NCI-H146 (cell line): ENCODE data around the gene CYGB.
A peak's percentile ranks its signal among the peaks of the same experiment; 100 is the strongest.
"Not testable (repeated sequence)": the region's sequence is repeated elsewhere in the genome, so short reads cannot be mapped to it uniquely, and the experiment has no call there.

Experiments used
- DNase-seq: peaks from one replicate; lab custom pipeline; 2025; lab: John Stamatoyannopoulos, UW

CYGB gene

DNA sequence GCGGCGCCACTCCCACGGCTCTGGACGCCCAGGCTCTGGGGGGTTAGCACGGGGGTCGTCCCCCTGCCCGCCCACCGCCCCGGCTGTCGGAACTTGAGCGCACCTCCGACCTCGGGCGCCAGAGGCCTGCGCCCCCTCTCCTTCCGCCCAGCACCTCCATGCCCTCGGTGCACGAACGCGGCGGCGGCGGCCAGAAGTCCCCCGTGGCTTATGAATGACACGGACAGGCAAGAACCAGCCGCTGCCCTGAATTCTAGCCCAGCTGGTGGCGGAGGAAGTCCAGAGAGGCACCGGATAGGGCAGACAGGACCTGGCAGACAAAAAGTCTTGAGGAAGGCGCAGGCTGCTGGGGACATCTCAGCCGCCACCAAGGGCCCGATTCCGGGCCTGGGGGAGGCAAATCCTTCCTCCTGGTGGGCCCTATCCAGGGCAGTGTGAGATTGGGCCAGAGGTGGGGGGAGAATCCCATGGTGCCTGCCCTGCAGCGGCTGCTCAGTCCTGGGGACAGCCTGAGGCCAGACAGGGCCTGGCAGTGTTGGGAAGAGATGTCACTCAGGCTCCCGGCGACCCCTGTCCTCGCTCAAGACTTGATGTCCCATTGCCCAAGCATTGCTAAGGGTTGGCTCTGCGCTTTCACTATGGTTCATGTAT, 897 bp upstream of the CYGB start:
- no peak for DNase-seq

DNA sequence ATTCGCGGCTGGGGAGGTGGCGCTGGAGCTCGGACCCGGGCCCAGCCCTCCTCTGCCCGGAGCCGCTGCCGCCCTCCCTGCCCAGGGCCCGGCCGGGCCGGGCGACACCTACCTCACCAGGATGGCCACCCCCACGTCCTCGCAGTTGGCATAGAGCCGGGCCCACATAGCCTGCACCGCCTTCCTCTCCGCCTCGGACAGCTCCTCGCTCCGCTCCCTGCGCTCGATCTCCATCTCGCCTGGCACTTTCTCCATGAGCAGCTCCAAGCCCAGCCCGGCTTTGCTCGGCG, 276 bp downstream of the CYGB start:
- DNase-seq = no peak

DNA sequence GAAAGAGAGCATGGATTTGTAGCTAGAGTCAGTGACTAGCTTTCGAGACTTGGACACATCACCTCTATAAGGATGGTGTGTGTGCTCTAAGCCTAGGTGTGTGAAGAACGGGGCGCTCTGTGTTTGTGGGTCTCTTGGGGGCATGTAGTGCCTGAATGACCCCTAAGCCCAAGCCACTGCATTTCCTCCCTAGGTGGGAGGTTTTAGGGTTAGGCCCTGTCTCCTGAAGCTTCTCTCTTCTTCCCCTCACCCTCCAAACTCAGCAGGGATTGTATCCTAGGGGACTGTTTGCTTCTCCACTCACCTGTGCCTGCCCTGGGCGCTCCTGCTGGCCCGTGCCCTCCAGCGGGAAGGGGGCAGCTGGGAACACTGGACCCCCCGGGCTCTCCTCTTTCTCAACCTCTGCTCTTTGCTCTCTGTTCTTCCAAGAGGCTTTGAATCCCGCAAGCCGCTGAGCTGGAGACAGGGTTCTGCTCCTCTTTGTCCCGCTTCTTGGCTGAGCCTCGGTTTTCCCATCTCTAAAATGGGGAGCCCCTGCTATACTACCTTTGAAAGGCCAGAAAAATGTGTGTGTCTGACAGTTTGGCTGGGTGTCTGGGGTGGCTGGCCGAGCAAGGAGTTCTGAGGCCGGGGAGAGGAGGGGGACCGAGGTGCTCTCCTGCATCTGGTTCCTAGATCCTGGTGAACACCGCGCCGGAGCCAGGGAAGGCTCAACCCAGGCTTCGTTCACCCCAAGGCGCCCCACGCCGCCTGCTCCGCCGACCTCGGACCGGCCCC, 810 bp downstream of the CYGB start:
- peak; percentile 14 for DNase-seq

DNA sequence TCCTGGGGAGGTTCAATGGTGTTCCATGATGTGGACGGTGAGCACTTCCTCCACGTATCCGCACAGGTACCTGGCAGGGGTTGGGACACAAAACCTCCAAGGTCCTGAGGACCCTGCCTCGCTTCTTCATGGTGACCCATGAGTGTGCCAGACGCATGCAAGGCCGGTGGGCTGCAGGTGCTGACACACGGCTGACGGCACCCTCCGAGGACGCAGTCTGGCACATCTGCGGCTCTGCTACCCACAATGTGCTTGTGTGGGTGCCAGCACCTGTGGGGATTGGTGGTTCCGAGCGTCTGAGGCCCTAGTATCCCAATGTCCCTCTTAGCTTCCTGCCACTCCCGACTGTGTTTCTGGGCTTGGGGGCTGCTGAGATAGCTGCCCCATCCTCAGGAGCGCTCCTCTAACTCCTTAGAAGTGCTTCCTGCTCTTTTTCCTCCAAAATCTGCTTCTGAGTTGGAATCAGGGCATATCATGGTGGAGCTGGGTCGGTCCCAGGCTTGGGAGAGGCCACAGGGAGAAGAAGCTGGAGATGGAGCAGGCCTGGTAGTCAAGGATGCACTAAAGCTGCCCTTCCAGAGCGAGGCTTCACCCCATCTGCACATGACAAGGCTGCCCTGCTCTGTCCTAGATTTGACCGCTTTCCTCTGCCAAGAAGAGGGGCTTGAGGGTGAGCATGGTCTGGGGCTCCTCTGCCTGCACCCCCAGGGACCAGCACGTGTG, 1.6 kb downstream of the CYGB start:
- no peak for DNase-seq

DNA sequence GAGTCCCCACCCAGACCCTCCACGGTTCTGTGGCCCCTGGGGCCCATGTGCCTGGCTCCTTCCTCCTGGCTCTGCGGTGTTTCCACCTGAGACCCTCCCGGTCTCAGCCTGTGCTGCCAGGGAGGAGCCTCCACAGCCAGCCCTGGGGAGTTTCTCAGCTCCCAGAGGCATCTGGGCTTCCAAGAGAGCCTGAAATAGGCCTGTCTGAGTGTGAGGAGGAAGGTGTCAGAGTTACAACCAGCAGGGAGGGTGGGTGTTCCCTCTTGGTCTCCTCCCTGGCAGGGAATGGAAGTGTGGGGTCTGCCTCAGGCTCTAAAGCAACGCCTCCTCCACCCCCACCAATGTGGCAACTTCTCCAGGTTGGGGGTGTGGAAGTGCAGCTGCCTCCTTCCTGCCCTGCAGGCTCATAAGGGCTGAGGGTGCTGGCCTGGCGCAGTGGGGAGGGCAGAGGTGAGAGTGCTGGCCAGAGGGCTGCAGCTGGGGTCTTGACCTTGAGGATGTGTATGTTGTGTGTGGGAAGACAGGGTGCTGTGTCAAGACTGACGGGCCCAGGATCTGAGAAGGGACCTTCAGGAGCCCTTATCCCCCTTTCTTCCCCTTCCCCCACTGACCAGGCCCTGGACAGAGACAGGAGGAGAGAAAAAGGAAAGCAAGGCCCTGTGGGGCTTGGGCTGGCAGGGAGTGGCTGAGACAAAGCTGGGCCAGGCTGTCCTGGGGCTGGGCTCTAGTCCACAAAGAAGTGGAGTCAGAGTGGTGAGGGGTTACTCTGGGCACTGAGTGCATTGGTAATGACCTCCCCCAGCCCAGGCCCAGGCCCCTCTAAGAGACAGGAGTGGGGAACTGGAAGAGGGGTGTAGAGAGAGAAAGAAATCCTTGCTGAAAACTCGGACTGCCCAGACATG, 2.4 kb downstream of the CYGB start:
- no peak for DNase-seq

DNA sequence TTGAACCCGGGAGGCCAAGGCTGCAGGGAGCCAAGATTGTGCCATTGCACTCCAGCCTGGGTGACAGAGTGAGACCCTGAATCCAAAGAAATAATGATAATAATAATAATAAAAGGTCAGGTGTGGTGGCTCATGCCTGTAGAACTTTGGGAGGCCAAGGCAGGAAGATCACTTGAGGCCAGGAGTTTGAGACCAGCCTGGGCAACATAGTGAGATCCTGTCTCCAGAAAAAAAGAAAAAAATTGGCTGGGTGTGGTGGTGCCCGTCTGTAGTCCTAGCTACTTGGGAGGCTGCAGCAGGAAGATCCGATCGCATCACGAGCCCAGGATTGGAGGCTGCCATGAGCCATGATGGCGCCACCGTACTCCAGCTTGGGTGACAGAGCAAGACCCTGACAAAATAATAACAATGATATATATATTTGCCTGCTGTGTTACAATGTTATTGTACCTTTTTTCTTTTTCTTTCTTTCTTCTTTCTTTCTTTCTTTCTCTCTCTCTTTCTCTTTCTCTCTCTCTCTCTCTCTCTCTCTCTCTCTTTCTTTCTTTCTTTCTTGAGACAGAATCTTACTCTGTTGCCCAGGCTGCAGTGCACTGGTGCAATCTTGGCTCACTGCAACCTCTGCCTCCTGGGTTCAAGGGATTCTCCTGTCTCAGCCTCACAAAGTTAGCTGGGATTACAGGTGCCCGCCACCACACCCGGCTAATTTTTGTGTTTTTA, 3.7 kb downstream of the CYGB start:
- DNase-seq = not testable (repeated sequence)

DNA sequence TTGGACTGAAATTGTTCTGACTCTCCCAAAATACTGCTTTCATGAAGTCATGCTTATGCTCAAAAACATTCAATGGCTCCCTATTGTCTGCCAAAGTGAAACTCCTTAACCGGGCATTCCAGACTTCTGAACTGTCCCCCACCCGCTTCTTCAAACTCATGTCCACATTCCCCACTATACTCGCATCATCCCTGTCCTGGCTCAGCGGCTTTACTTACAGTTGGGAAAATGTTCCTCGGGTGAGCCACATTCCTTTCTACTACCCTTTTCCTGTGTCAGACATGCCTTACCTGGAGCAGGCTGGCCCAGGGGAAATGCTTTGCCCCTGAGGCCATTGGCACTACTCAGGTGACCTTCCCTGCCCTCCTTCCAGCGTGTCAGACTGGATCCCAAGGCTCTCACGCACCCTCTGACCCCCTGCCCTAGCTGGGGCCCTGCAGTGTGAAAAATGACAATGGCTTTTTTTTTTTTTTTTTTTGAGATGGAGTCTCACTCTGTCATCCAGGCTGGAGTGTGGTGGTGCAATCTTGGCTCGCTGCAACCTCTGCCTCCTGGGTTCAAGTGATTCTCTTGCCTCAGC, 5.3 kb downstream of the CYGB start:
- no peak for DNase-seq

DNA sequence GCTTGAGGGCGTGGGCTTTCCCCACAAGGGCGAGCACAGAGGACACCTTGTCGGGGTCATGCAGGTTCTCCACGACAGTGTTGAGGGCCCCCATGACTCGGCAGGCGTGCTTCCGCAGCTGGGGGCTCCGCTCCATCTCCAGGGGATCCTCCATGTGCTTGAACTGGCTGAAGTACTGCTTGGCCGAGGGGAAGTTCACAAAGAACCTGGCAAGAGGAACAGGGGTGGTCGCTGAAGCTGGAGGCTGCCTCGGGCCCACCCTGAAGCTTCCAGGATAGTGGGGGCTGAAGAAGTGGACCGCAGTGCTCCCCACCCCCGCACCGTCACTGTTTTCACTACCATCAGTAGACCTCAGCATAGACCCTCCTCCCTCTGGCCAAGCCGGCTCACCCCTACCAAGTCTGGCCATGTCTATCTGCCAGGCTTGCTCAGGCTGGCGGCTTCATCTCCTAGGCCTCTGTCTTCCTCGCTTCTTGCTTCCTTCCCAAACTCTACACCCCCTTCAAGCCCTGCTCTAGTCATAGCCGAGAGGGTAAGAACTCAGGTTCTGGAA, 5.9 kb downstream of the CYGB start:
- DNase-seq = no peak

DNA sequence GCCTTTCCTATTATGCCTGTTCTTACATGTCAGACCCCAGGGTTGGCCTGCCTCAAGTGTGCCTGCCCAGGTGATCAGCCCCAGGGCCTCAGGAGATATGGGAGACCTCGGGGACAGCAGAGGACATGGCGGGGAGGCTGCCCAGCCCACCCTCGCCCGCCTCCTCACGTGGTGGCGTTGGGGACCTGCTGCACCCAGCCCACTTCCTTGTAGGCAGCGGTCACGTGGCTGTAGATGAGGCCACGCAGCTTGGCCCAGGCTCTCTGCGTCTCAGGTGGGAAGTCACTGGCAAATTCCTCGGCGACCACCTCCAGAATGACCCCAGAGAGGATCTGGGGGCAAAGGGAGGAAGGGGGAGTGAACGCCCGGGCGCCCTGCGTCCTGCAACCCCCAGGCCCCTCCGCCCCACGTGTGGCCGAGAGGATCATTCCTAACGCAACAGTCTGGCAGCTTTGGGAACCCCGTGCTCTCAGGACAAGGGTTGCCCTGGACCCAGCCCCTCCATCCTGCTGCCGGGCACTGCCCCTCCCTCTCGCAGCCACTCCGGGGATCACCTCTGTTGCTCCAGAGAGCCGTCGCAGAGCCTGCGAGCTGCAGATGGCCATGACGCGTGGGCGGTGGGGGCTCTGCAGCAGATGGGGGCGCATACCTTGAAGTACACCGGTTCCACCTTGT, 6.6 kb downstream of the CYGB start:
- DNase-seq = no peak

DNA sequence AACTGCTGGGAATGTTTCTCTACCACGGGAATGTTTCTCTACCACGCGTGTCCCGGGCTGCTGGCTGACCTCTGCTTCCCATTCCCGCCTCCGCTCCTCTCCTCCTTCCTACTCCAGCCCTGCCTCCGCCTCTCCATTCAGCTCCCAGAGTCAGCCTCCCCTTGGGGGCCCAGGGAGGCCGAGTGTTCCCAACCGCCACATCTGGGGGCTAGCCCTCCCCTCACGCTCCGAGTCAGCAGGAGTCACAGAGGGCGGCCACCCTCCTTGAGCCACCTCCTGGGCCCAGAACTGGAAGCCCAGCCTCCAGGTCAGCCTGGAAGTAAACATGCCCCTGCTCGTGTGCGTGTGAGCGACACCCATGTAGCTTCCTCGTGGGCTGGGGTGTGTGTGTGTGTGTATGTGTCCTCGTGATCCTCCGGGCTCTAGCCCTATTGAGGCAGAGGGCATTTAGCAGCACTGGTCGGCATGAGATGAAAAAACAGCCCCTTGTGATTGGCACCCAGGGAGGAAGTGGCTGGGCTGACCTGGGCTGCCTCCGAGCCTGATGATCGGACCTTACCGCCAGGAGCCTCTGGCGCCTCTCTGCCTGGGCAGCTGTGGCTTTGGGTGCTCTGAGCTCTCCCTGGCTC, 7.3 kb downstream of the CYGB start:
- DNase-seq = no peak

DNA sequence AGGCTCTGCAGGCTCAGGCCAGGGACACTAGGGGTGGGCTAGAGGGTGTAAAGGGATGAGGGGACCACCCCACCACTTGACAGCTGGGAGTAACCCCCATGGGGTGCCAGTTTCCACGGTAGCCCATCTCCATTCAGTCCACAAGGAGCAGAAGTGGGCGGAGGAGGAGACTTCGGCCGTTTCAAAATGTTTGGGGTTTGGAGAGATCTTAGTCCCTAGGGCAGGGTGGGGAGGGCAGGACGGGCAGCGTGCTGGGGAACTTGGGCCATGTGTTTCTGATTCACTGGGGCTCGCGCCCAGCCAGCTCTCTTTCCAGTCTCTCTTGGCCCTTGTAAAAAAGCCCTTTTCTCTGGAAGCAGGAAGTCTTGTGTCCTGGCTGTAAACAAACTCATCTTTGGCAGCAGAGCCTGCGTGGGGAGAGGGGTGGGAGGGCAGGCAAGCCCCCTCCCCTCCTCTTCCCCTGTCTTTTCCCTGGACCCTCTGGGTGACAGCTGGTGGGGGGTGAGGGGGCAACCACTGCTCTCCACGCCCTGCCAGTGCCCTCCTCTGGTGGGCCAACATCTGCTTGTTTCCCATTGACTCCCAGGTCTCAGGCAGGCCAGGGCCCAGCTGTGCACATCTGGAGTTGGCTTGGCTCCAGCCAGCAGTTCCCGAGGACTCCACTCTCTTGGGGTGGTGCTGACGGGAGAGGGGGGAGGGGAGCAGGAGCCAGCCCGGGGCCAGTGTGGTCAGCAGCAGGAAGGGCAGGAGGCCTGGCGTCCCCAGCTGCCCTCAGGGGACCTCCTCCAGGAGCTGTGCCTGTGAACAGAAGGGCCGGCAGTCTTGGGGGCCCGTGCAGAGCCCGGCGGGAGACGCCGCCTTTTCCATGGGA, 8.1 kb downstream of the CYGB start:
- DNase-seq = no peak

DNA sequence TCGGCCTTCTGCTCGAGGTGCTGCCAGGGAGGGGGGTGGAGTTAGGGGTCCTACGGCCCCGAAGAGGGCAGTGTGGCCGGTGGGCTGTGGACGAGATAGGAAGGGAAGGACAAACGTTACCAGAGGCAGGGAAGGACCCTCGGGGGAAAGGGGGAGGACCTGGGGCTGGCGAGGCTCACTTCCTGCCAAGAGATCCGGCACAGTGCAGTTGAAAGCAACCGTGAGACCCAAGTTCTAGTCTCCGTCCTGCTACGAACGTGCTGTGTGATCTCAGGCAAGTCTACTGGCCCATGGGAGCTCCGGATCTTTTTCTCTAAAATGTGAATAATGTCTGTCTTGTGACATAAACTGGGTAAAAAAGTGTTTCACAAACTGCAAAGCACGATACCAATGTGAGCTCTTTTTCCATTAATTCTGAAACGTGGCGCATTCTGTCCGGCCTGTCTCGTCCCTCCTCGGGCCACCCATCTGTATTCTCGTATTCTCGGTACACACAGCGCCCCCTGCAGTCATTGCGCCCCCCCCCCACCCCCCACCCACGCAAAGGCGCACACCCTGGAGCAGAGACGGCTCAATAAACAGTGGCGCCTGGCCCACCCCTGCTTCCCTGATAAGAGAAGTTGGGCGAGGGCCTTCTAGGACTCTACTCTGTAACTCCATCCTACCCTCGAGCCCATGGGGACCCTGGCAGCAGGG, 8.8 kb downstream of the CYGB start:
- DNase-seq = no peak

DNA sequence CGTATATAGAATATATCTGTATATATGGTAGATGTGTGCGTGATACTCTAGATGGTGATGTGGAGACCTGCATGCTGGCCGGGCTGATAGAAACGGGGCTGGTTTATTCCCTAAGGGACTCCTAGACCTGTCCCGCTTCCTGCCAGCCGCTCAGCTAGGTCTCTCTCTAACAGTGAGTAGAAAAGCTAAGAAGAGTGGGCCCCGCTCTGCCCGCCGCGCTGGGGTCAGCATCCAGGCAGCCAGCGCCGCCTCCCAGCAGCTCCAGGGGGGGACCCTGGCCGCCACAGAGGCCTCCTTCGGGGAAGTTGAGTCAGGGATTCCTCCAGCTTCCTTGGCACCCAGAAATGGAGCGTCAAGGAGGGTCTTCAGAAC, 9.4 kb downstream of the CYGB start:
- no peak for DNase-seq

DNA sequence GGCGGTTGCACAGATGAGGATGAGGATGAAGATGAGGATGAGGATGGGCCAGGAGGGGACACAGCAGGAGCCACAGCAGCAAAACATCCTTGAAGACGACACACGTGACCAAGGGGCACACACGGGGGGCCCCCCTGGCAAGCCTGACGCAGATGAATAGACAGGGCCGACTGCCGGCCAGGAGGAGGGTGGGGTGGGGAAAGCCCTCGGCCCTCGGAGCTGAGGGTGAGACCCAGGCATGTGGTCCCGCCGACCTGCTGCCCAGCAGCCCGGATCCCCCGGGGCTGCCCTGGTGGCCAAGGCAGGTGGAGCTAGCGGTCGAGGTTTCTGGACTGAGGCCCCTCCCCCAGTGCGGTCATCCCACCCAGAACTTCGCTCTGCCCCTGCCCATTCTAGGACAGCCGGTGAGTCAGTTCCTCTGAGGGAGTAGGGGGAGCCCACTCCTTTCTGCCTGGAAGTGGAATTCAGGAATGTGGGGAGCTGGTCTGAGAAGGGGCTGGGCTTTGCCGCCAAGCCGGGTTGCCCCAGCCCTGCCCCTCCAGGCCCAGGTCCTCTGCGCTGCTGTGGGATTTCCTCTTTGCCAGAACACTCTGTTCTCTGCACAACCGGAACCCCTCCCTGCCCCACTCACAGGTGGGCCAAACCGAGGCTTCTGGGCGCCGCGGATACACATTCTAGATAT, 9.9 kb downstream of the CYGB start:
- DNase-seq = no peak

DNA sequence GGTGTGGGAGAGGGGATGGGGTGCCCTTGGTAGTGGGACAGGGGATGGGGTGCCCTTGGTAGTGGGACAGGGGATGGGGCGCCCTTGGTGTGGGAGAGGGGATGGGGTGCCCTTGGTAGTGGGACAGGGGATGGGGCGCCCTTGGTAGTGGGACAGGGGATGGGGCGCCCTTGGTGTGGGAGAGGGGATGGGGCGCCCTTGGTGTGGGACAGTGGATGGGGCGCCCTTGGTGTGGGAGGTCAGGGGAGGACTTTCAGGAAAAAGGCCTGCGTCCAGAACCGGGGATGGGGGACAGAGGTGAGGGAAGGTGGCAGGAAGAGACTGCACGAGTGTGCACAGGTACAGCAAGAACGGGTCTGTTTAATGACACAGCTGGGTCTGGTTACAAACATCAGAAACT, 10.5 kb downstream of the CYGB start:
- not testable (repeated sequence) for DNase-seq

DNA sequence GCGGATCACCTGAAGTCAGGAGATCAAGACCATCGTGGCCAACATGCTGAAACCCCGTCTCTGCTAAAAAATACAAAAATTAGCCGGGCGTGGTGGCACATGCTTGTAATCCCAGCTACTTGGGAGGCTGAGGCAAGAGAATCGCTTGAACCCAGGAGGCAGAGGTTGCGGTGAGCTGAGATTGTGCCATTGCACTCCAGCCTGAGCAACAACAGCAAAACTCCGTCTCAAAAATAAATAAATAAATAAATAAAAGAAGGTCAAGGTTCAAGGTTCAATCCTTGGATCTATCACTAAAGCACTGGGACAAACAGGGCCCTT, 12.0 kb downstream of the CYGB start:
- DNase-seq = not testable (repeated sequence)

DNA sequence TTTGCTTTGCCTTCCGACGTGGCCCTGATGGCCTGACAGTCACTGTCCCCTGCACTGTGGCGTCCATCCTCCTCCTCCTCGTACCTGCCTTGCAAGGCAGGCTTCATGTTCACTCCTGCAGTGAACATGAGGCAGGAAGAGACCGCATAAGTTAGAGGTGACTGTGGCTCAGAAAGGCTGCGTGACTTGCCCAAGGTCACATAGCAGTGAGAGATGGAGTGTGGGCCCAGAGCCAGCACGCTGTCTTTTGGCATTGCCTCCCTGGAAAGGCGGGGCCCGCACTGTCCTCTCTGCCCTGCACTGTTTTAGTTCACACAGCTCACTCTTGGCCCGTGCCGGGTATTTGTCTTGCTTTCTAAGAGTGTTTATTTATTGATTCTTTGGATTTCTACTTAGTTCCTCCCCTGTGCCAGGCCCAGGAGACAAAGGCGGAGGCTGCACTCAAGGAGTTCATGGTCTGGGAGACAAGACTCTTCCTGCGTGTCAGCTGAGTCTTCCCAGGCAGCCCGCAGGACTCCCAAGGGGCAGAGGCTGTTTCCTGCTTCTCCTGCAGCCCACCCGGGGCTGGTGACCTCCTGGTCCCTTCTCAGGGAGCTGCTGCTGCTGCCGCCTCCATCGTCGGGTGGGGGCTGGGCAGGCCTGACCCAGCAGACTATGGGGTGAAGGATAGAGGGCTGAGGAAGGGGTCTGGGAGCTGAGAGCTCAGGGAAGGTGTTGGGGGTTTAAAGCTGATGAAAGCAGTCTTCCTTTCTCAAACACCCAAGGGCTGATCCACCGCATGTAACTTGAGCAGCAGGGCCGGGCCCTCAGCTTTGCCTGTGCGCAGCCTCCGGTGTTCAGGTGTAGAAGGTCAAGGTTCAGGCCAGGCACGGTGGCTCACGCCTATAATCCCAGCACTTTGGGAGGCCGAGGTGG, 12.7 kb downstream of the CYGB start:
- DNase-seq = no peak
